Mesenchymal stem cell (in vitro differentiated cells and primary cell): ENCODE results near the gene NLRP12.
A peak's percentile ranks its signal among the peaks of the same experiment; 100 is the strongest.

Experiments used
- DNase-seq: peaks from one replicate; pipeline ENCODE4 v3.0.0-alpha.2; 2013
- H2AFZ ChIP-seq: one replicate; pipeline ENCODE4 v1.6.1; 2013; ENCODE audit warnings: low read depth, mild to moderate bottlenecking, control low read depth, inconsistent platforms, low read length, moderate library complexity
- H2AK5ac ChIP-seq: 2 replicates; pipeline ENCODE4 v1.6.1; 2013; ENCODE audit warnings: low read length, moderate library complexity, mild to moderate bottlenecking, inconsistent platforms; ENCODE audit not compliant: severe bottlenecking
- H2BK120ac ChIP-seq: one replicate; pipeline ENCODE4 v1.6.1; 2013; ENCODE audit warnings: low read depth, mild to moderate bottlenecking, inconsistent platforms, low read length, moderate library complexity
- H2BK12ac ChIP-seq, 2 experiments: one replicate each; pipeline ENCODE4 v1.6.1; 2013; ENCODE audit warnings: inconsistent platforms in 2 of 2, low read length in 2 of 2, mild to moderate bottlenecking in 2 of 2, moderate library complexity in 2 of 2, control low read depth in 1 of 2
- H2BK15ac ChIP-seq: one replicate; pipeline ENCODE4 v1.6.1; 2013; ENCODE audit warnings: mild to moderate bottlenecking, low read depth, inconsistent platforms; ENCODE audit not compliant: poor library complexity, severe bottlenecking
- H2BK5ac ChIP-seq: 2 replicates; pipeline ENCODE4 v1.6.1; 2013; ENCODE audit warnings: low read depth, mild to moderate bottlenecking, low read length, control low read depth, inconsistent platforms; ENCODE audit not compliant: poor library complexity, severe bottlenecking
- H3K14ac ChIP-seq, 2 experiments: one replicate each; pipeline ENCODE4 v1.6.1; 2013; ENCODE audit warnings: inconsistent platforms in 2 of 2, low read length in 2 of 2, control low read depth in 1 of 2, mild to moderate bottlenecking in 1 of 2, moderate library complexity in 1 of 2
- H3K18ac ChIP-seq, 2 experiments: one replicate each; pipeline ENCODE4 v1.6.1; 2013; ENCODE audit warnings: inconsistent platforms in 2 of 2, low read length in 2 of 2, control low read depth in 1 of 2, low read depth in 1 of 2, mild to moderate bottlenecking in 1 of 2
- H3K23ac ChIP-seq, 2 experiments: one replicate each; pipeline ENCODE4 v1.6.1; 2013; ENCODE audit warnings: inconsistent platforms in 2 of 2, low read length in 2 of 2, mild to moderate bottlenecking in 2 of 2, moderate library complexity in 2 of 2, control low read depth in 1 of 2
- H3K27ac ChIP-seq: 2 replicates; pipeline ENCODE4 v1.5.1; 2013; ENCODE audit warnings: mild to moderate bottlenecking, moderate library complexity, low read length, control low read depth, inconsistent platforms; ENCODE audit not compliant: poor library complexity, severe bottlenecking
- H3K27me3 ChIP-seq, 2 experiments: 2 replicates each; pipeline versions ENCODE4 v1.6.1 to v1.7.0; 2013; ENCODE audit warnings: low read length in 2 of 2, mild to moderate bottlenecking in 2 of 2, moderate library complexity in 2 of 2, control low read depth in 1 of 2, inconsistent platforms in 1 of 2; ENCODE audit not compliant: control insufficient read depth in 1 of 2, insufficient read depth in 1 of 2
- H3K36me3 ChIP-seq, 2 experiments: 2 replicates each; pipeline versions ENCODE4 v1.6.1 to v1.7.0; 2013; ENCODE audit warnings: low read length in 2 of 2, control low read depth in 1 of 2, inconsistent platforms in 1 of 2, low read depth in 1 of 2, mild to moderate bottlenecking in 1 of 2; ENCODE audit not compliant: insufficient read depth in 2 of 2, control insufficient read depth in 1 of 2
- H3K4ac ChIP-seq, 2 experiments: one replicate each; pipeline ENCODE4 v1.6.1; 2013; ENCODE audit warnings: inconsistent platforms in 2 of 2, low read length in 2 of 2, mild to moderate bottlenecking in 2 of 2, moderate library complexity in 2 of 2, control low read depth in 1 of 2, low read depth in 1 of 2
- H3K4me1 ChIP-seq: 2 replicates; pipeline ENCODE4 v1.6.1; 2013; ENCODE audit warnings: low read depth, low read length, control low read depth; ENCODE audit not compliant: control insufficient read depth, insufficient read depth
- H3K4me2 ChIP-seq: 2 replicates; pipeline ENCODE4 v1.6.1; 2013; ENCODE audit warnings: low read length, mild to moderate bottlenecking, inconsistent platforms; ENCODE audit not compliant: poor library complexity, severe bottlenecking
- H3K4me3 ChIP-seq, 2 experiments: 2 replicates each; pipeline versions ENCODE4 v1.5.1 to v1.7.0; 2013; ENCODE audit warnings: low read length in 2 of 2, mild to moderate bottlenecking in 2 of 2, control low read depth in 1 of 2, low read depth in 1 of 2; ENCODE audit not compliant: insufficient read depth in 1 of 2
- H3K79me1 ChIP-seq: replicated peaks from 2 replicates; pipeline ENCODE4 v1.6.1; 2013; ENCODE audit warnings: mild to moderate bottlenecking, control low read depth, low read length, inconsistent platforms; ENCODE audit not compliant: poor library complexity, severe bottlenecking
- H3K9ac ChIP-seq: 2 replicates; pipeline ENCODE4 v1.7.0; 2013; ENCODE audit warnings: mild to moderate bottlenecking, low read length, moderate library complexity
- H3K9me3 ChIP-seq: 2 replicates; pipeline ENCODE4 v1.7.0; 2013; ENCODE audit warnings: mild to moderate bottlenecking, low read length; ENCODE audit not compliant: control insufficient read depth
- H4K8ac ChIP-seq: one replicate; pipeline ENCODE4 v1.6.1; 2013; ENCODE audit warnings: inconsistent platforms, mild to moderate bottlenecking, low read length, moderate library complexity
- H4K91ac ChIP-seq: one replicate; pipeline ENCODE4 v1.6.1; 2013; ENCODE audit warnings: mild to moderate bottlenecking, low read length, inconsistent platforms
- WGBS: methylation state at CpG from one replicate; pipeline ENCODE4 v1.1.7; 2013; ENCODE audit warnings: mixed read lengths; 5-methylcytosine and 5-hydroxymethylcytosine counted together

NLRP12 gene

DNA sequence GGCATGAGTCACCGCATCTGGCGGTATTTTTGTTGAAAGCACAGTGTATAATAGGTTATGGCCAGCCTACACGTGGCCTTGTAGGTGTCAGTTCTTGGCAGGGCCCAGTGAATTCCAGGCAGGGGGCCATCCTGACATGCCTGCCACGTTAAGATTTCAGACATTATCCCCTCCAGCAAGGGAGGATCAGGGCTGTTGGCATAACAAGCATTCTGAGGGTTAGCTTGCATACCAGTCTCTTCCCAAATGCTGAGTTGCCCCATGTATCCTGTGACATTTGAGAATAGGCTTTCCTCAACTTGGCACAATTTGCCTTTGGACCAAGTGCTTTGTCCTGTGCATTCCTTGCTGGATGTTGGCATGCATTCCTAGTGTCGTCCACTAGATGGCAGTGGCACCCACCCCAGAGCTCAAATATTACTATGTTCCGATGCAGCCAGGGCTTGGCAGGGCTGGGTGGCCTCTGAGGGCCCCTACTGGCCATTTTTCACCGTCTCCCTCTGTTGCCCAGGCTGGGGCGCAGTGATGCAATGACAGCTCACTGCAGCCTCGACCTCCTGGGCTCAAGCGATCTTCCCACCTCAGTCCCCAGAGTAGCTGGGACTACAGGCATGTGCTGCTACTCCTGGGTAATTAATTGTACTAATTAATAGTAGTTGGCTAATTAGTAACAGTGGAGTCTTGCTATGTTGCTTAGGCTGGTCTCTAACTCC lies 31.2 kb downstream of the NLRP12 start:
- no peak overlapping the region for H2AK5ac ChIP-seq
- H3K36me3 ChIP-seq, result no peaks in the 10 kb centered on the region
- no peak overlapping the region for H3K14ac ChIP-seq
- H3K18ac ChIP-seq, result no peak overlapping the region
- no peak overlapping the region for H2BK5ac ChIP-seq
- peak overlapping the region; percentile 23 for H4K8ac ChIP-seq
- no peak overlapping the region for H3K4me2 ChIP-seq
- H3K4ac ChIP-seq, result no peak overlapping the region
- H3K9ac ChIP-seq, result no peak overlapping the region
- H3K4me1 ChIP-seq, result no peaks in the 10 kb centered on the region
- no peak overlapping the region for H3K23ac ChIP-seq
- H2BK15ac ChIP-seq, result no peak overlapping the region
- no peak overlapping the region for H3K4me3 ChIP-seq
- H3K79me1 ChIP-seq, result no peaks in the 10 kb centered on the region
- no peak overlapping the region for H2BK12ac ChIP-seq
- no peaks in the 10 kb centered on the region for H3K9me3 ChIP-seq
- H2BK120ac ChIP-seq, result no peak overlapping the region
- H2AFZ ChIP-seq, result no peak overlapping the region
- no peak overlapping the region for H3K27ac ChIP-seq
- 35% methylated on average over 9 of the region's 10 CpGs for WGBS
- H3K27me3 ChIP-seq, result no peaks in the 10 kb centered on the region
- DNase-seq, result peak; percentile 71
- no peak overlapping the region for H4K91ac ChIP-seq

- Histone ChIP-seq H3K27me3 (no peaks in the 10 kb centered on the region), H3K14ac (no peak overlapping the region), H2AFZ (no peak overlapping the region), H4K8ac (no peak overlapping the region), H4K91ac (no peak overlapping the region), H2BK15ac (no peak overlapping the region), H3K18ac (no peak overlapping the region), H3K9ac (no peak overlapping the region), H3K4me3 (no peak overlapping the region), H3K79me1 (no peaks in the 10 kb centered on the region), H3K27ac (no peak overlapping the region), H3K36me3 (no peaks in the 10 kb centered on the region), H3K23ac (no peak overlapping the region), H2BK12ac (no peak overlapping the region), H3K9me3 (no peaks in the 10 kb centered on the region), H3K4ac (no peak overlapping the region), H3K4me2 (no peak overlapping the region), H2BK5ac (no peak overlapping the region), H3K4me1 (no peaks in the 10 kb centered on the region), H2AK5ac (no peak overlapping the region), H2BK120ac (no peak overlapping the region)
- WGBS, result 90% methylated on average over 21 of the region's 21 CpGs
- DNase-seq, result no peak
Observed at GRCh38 chr19:53789708-53790678, 34.1 kb downstream of the NLRP12 start.

GRCh38 chr19:53787266-53787665 lies 36.8 kb downstream of the NLRP12 start:
- H3K36me3 ChIP-seq, result no peaks in the 10 kb centered on the region
- H3K4ac ChIP-seq, result no peak overlapping the region
- H3K9ac ChIP-seq, result no peak overlapping the region
- H3K9me3 ChIP-seq, result no peaks in the 10 kb centered on the region
- H3K23ac ChIP-seq, result no peak overlapping the region
- DNase-seq, result no peak
- no peak overlapping the region for H4K91ac ChIP-seq
- no peak overlapping the region for H4K8ac ChIP-seq
- no peak overlapping the region for H3K18ac ChIP-seq
- no peak overlapping the region for H2AFZ ChIP-seq
- no peak overlapping the region for H3K14ac ChIP-seq
- H3K27ac ChIP-seq, result no peak overlapping the region
- WGBS, result 85% methylated on average over 13 of the region's 15 CpGs
- H3K27me3 ChIP-seq, result no peaks in the 10 kb centered on the region
- H3K4me1 ChIP-seq, result no peaks in the 10 kb centered on the region
- no peak overlapping the region for H3K4me3 ChIP-seq
- no peak overlapping the region for H2BK12ac ChIP-seq
- no peaks in the 10 kb centered on the region for H3K79me1 ChIP-seq
- no peak overlapping the region for H2AK5ac ChIP-seq
- no peak overlapping the region for H2BK15ac ChIP-seq
- no peak overlapping the region for H2BK120ac ChIP-seq
- no peak overlapping the region for H2BK5ac ChIP-seq
- no peak overlapping the region for H3K4me2 ChIP-seq

DNA sequence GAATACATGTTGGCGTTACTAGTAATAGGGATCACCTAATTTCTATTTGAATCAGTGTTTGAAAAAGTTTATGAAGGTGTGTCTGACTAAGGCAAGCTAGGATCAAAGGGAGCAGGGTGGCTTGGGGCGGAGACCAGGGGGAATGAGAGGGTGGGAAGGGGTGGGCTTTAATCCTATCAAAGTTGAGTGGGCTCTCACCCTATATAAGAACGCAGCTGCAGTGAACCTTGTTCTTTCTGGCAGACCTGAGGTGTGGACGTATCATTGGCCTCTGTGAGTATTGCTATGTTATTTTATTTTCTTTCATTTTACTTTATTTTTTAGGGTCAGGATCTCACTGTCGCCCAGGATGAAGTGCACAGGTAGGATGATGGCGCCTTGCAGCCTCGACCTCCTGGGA lies 37.4 kb downstream of the NLRP12 start:
- no peaks in the 10 kb centered on the region for H3K9me3 ChIP-seq

More for the DNA sequence above, 37.4 kb downstream of the NLRP12 start:
- Histone ChIP-seq H2AK5ac (no peak overlapping the region), H3K27me3 (no peaks in the 10 kb centered on the region), H3K4ac (no peak overlapping the region), H2AFZ (no peak overlapping the region), H4K91ac (no peak overlapping the region), H3K9ac (no peak overlapping the region), H3K4me2 (no peak overlapping the region), H2BK5ac (no peak overlapping the region), H4K8ac (no peak overlapping the region), H2BK120ac (no peak overlapping the region), H3K79me1 (no peaks in the 10 kb centered on the region), H2BK15ac (no peak overlapping the region), H2BK12ac (no peak overlapping the region), H3K27ac (no peak overlapping the region), H3K4me3 (no peak overlapping the region), H3K36me3 (no peaks in the 10 kb centered on the region), H3K18ac (no peak overlapping the region), H3K23ac (no peak overlapping the region), H3K14ac (no peak overlapping the region), H3K4me1 (no peaks in the 10 kb centered on the region)
- WGBS, result 88% methylated on average over 5 of the region's 7 CpGs
- DNase-seq, result no peak
